Mononuclear cell (primary cell): ENCODE results near the gene UST. TPM values are rescaled to one million over a fixed set of nuclear protein-coding genes. Genes with fewer than 3 reads are reported as not detected.
"Not testable (repeated sequence)": the region's sequence is repeated elsewhere in the genome, so short reads cannot be mapped to it uniquely, and the experiment has no call there.

ENCODE experiments used
- H3K27me3 ChIP-seq: 2 replicates; pipeline ENCODE4 v1.6.0; 2011; ENCODE audit warnings: low read length, control low read depth; ENCODE audit not compliant: insufficient read depth
- H3K4me1 ChIP-seq: 2 replicates; pipeline ENCODE4 v1.5.1; 2011; ENCODE audit warnings: mild to moderate bottlenecking, low read length, control low read depth; ENCODE audit not compliant: insufficient read depth
- H3K4me3 ChIP-seq: 2 replicates; pipeline ENCODE4 v1.5.1; 2011; ENCODE audit warnings: mild to moderate bottlenecking, low read length, moderate library complexity
- H3K9me3 ChIP-seq: 2 replicates; pipeline ENCODE4 v1.5.1; 2011; ENCODE audit warnings: low read depth, mild to moderate bottlenecking, control low read depth, low read length
- total RNA-seq: library from RNA; depleted of rRNA; stranded (reverse); fragments of >200 nt; gene quantifications from one replicate; pipeline ENCODE4 v1.2.3, GENCODE V29; 2012

Gene UST
- total RNA-seq, 1 donor: 1.5 TPM

DNA sequence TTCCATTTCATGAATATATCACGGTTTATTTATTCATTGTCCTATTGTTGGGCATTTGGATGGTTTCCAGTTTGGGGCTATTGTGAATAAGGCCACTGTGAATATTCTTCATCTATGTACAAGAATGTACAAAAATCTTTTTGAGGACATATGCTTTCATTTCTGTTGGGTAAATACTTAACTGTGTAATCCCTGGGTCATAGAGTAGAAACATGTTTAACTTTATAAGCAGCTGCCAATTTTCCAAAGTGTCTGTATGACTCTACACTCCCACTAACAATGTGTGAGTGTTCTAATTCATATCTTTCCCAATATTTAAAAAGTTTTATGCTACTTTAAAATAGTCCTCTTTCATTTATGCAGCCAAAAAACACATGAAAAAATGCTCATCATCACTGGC lies 98.6 kb downstream of the UST start:
- Histone ChIP-seq H3K9me3 (no peaks in the 10 kb centered on the region), H3K27me3 (no peaks in the 10 kb centered on the region), H3K4me1 (no peaks in the 10 kb centered on the region), H3K4me3 (no peak overlapping the region)

DNA sequence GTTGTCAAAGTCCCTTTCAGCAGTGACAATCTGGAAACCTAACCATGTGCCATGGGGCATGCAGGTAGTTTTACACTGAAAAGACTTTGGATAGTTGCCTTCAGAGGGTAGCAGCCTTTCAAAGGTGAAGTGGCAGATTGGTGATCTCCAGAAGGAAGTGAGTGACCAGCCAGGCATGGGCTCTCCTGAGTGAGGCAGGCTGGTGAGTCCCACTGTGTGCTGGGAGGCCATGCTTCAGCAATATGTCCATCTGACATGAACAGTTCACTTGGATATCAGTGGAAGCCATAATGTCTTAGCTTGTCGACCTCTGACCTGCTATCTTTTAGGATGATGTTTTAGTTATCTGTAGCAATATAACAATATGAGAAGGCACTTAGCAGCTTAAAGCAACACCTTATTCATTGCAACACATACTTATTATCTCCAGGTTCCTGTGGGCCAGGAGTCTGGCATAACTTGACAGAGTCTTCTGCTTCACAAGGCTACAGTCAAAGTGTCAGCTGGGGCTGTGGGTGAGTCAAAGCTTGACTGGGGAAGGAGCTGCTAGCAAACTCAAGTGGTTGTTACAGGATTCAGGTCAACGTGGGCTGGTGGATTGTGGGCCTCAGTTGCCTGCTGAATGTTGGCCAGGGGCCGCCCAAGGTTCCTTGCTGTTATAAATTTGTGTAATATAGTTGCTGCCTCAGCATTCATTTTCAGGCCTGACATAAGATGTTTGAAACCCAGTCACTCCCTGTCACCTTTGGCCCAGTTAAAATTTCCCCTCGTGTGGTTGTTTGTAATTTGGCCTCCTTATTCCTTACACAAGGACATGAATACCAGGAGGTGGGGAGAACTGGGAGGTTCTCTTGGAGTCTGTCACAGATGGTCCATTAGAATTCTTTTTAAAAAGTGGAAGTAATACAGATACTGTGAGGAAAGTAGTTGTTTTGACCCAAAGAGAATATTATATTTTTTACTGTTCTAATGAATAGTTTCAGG lies 100.2 kb downstream of the UST start:
- H3K27me3 ChIP-seq: no peaks in the 10 kb centered on the region
- H3K4me1 ChIP-seq: no peaks in the 10 kb centered on the region
- H3K9me3 ChIP-seq: no peaks in the 10 kb centered on the region
- no peak overlapping the region for H3K4me3 ChIP-seq

GRCh38 chr6:148848915-148849314 lies 102.1 kb downstream of the UST start:
- no peaks in the 10 kb centered on the region for H3K4me1 ChIP-seq
- H3K4me3 ChIP-seq: no peak overlapping the region
- no peaks in the 10 kb centered on the region for H3K9me3 ChIP-seq
- no peaks in the 10 kb centered on the region for H3K27me3 ChIP-seq

DNA sequence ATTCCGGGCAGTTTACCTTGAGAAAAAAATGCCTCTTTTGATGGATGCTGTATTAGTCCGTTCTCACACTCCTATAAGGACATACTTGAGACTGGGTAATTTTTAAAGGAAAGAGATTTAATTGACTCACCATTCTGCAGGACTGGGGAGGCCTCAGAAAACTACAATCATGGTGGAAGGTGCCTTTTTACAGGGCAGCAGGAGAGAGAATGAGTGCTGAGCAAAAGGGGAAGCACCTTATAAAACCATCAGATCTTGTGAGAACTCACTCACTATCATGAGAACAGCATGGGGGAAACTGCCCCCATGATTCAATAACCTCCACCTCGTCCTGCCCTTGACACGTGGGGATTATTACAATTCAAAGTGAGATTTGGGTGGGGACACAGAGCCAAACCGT lies 102.6 kb downstream of the UST start:
- H3K4me1 ChIP-seq, H3K4me3 ChIP-seq, H3K9me3 ChIP-seq, H3K27me3 ChIP-seq: not testable (repeated sequence)

DNA sequence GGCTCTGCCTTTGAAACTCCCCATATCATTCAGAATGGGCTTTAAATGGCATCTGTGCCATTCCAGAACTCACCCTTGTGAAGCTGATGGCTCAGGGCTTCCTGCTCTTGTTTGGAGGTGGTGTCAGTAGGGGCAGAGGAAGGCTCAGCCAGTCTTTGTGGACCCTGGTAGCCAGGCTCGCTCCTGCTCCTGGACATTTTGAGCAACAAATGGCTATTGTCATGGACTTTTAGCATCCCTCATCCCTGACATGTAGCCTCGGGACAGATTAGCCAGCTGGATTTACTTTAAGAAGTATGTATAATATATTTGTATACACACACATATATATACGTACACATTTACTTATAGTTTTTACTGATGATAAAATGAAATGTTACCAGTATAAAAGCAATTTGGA lies 104.1 kb downstream of the UST start:
- no peaks in the 10 kb centered on the region for H3K27me3 ChIP-seq
- H3K9me3 ChIP-seq: no peaks in the 10 kb centered on the region
- no peak overlapping the region for H3K4me3 ChIP-seq
- no peaks in the 10 kb centered on the region for H3K4me1 ChIP-seq

DNA sequence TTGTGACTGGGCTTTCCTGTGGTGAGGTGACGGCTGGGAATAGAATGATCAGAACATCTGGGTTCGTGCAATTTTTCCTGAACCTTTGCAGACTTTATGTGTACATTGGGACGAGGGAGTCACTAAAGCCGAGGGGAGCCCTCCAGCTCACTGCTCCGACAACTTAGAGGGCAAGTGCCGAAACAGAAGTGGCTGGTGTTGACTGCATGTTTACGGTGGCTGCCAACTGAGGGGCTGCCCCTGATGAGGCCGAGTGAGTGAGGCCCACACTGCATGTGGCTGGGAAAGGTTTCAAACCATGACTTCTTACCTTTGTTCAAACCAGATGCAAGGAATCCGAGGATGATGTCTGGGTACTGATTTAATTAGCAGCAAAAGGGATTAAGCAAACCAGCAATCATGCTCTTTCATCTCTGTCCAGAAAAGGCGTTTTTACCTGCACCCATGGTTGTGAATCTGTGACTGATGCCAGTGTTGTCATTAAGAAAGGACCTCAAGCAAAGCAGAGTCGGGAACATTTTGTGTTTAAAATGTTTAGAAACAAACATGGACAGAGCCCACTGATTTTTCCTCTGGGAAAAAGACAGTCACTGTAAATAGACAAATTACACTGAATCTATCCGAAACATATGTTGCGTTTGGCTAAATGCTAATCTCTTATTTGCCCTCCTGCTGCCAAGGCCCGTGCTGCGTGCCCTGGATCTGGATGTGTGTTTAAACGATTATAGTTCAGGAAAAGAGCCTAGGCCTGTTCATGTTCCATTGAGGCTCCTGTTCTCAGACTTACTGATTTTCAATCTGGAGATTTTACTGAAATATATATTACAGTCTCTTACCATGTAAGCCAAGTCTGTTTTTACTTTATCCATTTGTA lies 105.1 kb downstream of the UST start:
- no peaks in the 10 kb centered on the region for H3K27me3 ChIP-seq
- H3K9me3 ChIP-seq: no peaks in the 10 kb centered on the region
- no peaks in the 10 kb centered on the region for H3K4me1 ChIP-seq
- no peak overlapping the region for H3K4me3 ChIP-seq

GRCh38 chr6:148852688-148853087 lies 105.9 kb downstream of the UST start:
- H3K4me1 ChIP-seq: no peaks in the 10 kb centered on the region
- no peak overlapping the region for H3K4me3 ChIP-seq
- no peaks in the 10 kb centered on the region for H3K27me3 ChIP-seq
- no peaks in the 10 kb centered on the region for H3K9me3 ChIP-seq

- not testable (repeated sequence) for H3K27me3 ChIP-seq, H3K4me3 ChIP-seq, H3K9me3 ChIP-seq, H3K4me1 ChIP-seq
Measured at GRCh38 chr6:148853113-148853512, 106.3 kb downstream of the UST start.

DNA sequence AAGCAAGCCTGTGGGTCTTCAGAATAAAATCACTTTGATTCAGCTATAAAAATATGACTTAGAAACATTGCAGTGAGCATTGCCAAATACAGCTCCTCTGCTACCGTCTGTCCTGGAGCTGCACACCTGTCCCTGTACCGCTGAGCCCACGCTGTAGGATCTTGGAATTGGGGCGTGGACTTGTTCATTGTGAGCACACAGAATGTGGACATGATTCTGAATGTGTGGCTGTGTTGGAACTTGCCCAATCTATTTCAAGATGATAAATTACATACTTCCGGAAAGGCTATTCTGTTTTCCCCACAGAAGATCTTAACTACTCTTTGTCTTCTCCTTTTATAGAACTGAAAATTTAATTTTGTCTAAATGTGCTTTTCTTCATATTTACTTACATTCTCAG lies 107.3 kb downstream of the UST start:
- Histone ChIP-seq H3K4me1 (no peaks in the 10 kb centered on the region), H3K4me3 (no peak overlapping the region), H3K27me3 (no peaks in the 10 kb centered on the region), H3K9me3 (no peaks in the 10 kb centered on the region)

DNA sequence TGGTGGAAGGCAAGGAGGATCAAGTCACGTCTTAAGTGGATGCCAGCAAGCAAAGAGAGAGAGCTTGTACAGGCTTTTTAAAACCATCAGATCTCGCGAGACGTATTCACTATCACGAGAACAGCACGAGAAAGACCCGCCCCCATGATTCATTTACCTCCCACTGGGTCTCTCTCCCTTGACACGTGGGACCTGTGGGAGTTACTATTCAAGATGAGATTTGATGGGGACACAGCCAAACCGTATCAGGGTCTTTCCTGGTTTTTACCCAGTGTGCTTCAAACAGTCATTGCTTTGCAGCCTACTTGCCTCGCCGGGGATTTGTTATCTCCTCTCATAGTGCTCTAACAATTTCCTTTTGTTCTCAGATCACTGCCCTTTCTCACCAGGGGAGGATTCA lies 108.2 kb downstream of the UST start:
- H3K9me3 ChIP-seq: no peaks in the 10 kb centered on the region
- no peaks in the 10 kb centered on the region for H3K4me1 ChIP-seq
- H3K27me3 ChIP-seq: no peaks in the 10 kb centered on the region
- H3K4me3 ChIP-seq: no peak overlapping the region

DNA sequence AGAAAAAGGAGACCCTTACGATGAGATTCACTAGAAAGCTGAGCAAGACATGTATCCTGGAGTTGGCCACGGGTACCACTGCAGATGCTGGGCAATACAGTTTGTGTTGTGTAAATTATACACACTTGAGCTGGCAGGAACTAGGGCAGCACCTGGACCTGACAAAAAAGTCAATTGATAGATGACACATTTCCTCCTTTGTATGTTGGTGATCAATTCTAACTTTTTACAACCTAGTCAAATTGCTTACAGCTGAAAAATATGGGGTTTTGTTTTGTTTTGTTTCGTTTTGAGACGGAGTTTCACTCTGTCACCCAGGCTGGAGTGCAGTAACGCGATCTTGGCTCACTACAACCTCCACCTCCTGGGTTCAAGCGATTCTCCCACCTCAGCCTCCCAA lies 108.9 kb downstream of the UST start:
- Histone ChIP-seq H3K4me3 (no peak overlapping the region), H3K4me1 (no peaks in the 10 kb centered on the region), H3K9me3 (no peaks in the 10 kb centered on the region), H3K27me3 (no peaks in the 10 kb centered on the region)

GRCh38 chr6:148857798-148858390 lies 111.1 kb downstream of the UST start:
- no peaks in the 10 kb centered on the region for H3K27me3 ChIP-seq
- no peak overlapping the region for H3K4me3 ChIP-seq
- no peaks in the 10 kb centered on the region for H3K9me3 ChIP-seq
- H3K4me1 ChIP-seq: no peaks in the 10 kb centered on the region

GRCh38 chr6:148864132-148864531 lies 117.3 kb downstream of the UST start:
- H3K4me3 ChIP-seq, H3K4me1 ChIP-seq, H3K27me3 ChIP-seq, H3K9me3 ChIP-seq: not testable (repeated sequence)

DNA sequence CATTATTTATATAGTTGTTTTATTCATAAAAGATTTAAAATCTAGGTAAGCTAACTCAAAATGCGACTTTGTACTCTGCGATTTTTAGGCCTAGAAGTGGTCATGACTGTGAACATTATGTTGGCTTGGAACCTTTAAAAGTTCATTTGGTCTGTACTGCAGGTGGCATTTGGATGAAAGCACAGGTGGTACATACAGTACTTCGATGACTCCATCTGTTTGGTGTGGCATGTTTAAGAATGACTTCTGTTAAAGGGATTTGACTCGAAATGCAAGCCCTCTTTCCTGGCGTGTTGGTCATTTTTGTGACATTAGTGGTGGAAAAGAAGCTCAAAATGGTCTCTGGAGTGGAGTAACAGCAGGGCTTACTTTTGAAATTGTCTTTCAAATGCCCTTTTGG lies 118.1 kb downstream of the UST start:
- Histone ChIP-seq H3K27me3 (no peaks in the 10 kb centered on the region), H3K4me1 (no peaks in the 10 kb centered on the region), H3K4me3 (no peak overlapping the region), H3K9me3 (no peaks in the 10 kb centered on the region)

DNA sequence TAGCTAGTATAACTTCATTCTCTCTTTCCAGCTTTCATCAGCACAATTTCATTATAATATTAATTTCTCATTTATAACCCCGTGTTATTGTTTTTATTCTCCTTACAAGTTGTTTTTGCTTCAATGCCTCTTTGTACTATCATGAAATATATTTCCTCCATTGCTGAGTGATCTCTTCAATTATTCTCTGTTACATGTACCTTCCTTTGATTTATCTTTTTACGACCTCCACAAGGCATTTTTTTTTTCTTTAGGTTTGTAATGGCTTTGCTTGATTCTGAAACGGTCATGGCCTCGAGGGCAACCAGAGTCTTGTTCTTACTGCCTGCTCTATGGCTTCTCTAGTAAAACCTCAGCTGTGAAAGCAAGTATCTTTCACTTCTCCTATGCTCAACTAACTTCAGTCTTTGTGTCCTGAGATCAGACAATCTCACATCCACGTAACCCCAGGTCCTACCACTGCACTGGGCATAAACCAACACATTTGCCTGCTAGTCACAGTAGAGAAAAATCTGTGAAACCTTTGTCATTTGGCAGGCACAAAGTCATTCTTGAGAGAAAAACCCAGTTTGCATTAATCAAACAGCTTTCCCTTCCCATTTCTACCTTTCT lies 119.9 kb downstream of the UST start:
- Histone ChIP-seq H3K4me3 (no peak overlapping the region), H3K27me3 (no peaks in the 10 kb centered on the region), H3K4me1 (peaks cover 4% of the 10 kb centered on the region), H3K9me3 (no peaks in the 10 kb centered on the region)
